Measurements from ENCODE around the gene TRPC3.

Gene TRPC3

DNA sequence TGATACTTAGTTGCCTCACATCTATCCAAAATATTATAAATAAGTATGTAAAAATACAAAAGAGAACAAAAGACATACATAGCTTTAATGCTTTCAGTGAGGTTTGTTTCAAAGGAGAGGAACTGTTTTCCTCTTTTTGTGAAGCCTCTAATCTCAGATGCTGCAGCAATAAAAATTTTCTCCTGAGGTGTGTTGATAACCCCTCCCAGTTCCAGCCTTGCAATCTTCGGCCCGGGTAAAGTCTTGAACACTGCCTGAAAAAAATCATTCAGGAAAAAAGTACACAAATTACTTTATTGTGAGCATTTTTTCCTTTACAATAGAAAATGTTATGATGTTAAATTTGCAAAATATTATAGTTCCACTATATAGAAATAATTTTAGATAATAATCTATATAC lies 90.4 kb downstream of the TRPC3 start:
- H3K27me3 ChIP-seq (ENCODE audit: insufficient read depth, poor library complexity, severe bottlenecking) = no peaks in the 10 kb centered on the region
- DNase-seq (ENCODE audit: low read depth in 1 of 2, low spot score in 1 of 2) = no peak
- H3K27ac ChIP-seq (replicated peaks) = no peak overlapping the region
- no peak for TF ChIP-seq GABPA (IDR thresholded peaks at IDR 0.05; ENCODE audit: low read depth)
- TF ChIP-seq, protein P1, sequence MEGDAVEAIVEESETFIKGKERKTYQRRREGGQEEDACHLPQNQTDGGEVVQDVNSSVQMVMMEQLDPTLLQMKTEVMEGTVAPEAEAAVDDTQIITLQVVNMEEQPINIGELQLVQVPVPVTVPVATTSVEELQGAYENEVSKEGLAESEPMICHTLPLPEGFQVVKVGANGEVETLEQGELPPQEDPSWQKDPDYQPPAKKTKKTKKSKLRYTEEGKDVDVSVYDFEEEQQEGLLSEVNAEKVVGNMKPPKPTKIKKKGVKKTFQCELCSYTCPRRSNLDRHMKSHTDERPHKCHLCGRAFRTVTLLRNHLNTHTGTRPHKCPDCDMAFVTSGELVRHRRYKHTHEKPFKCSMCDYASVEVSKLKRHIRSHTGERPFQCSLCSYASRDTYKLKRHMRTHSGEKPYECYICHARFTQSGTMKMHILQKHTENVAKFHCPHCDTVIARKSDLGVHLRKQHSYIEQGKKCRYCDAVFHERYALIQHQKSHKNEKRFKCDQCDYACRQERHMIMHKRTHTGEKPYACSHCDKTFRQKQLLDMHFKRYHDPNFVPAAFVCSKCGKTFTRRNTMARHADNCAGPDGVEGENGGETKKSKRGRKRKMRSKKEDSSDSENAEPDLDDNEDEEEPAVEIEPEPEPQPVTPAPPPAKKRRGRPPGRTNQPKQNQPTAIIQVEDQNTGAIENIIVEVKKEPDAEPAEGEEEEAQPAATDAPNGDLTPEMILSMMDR (IDR thresholded peaks at IDR 0.05; ENCODE audit: insufficient read depth, low read length) = no peak
- no peak for TF ChIP-seq SPI1 (IDR thresholded peaks at IDR 0.05; ENCODE audit: borderline replicate concordance, low read depth)
- TF ChIP-seq, protein P2, sequence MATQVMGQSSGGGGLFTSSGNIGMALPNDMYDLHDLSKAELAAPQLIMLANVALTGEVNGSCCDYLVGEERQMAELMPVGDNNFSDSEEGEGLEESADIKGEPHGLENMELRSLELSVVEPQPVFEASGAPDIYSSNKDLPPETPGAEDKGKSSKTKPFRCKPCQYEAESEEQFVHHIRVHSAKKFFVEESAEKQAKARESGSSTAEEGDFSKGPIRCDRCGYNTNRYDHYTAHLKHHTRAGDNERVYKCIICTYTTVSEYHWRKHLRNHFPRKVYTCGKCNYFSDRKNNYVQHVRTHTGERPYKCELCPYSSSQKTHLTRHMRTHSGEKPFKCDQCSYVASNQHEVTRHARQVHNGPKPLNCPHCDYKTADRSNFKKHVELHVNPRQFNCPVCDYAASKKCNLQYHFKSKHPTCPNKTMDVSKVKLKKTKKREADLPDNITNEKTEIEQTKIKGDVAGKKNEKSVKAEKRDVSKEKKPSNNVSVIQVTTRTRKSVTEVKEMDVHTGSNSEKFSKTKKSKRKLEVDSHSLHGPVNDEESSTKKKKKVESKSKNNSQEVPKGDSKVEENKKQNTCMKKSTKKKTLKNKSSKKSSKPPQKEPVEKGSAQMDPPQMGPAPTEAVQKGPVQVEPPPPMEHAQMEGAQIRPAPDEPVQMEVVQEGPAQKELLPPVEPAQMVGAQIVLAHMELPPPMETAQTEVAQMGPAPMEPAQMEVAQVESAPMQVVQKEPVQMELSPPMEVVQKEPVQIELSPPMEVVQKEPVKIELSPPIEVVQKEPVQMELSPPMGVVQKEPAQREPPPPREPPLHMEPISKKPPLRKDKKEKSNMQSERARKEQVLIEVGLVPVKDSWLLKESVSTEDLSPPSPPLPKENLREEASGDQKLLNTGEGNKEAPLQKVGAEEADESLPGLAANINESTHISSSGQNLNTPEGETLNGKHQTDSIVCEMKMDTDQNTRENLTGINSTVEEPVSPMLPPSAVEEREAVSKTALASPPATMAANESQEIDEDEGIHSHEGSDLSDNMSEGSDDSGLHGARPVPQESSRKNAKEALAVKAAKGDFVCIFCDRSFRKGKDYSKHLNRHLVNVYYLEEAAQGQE (IDR thresholded peaks at IDR 0.05; ENCODE audit: insufficient replicate concordance, low read depth) = no peak
- no peak for TF ChIP-seq POLR2AphosphoS5 (IDR thresholded peaks at IDR 0.05; ENCODE audit: low read depth)
- no peak overlapping the region for H3K4me3 ChIP-seq (replicated peaks; ENCODE audit: insufficient read depth, low read length)

- DNase-seq (ENCODE audit: low read depth in 1 of 2, low spot score in 1 of 2) = no peak
These were observed 91.7 kb downstream of the TRPC3 start for GRCh38 chr4:121860121-121860520.

GRCh38 chr4:121851354-121851753 lies 100.5 kb downstream of the TRPC3 start:
- Histone ChIP-seq H3K4me3 (replicated peaks; ENCODE audit: insufficient read depth, low read length) (no peak overlapping the region), H3K27me3 (ENCODE audit: insufficient read depth, poor library complexity, severe bottlenecking) (no peaks in the 10 kb centered on the region), H3K27ac (replicated peaks) (no peak overlapping the region)
- no peak for DNase-seq (ENCODE audit: low read depth in 1 of 2, low spot score in 1 of 2)
- TF ChIP-seq GABPA (IDR thresholded peaks at IDR 0.05; ENCODE audit: low read depth) (no peak), POLR2AphosphoS5 (IDR thresholded peaks at IDR 0.05; ENCODE audit: low read depth) (no peak)

More at GRCh38 chr4:121860121-121860520, 91.7 kb downstream of the TRPC3 start:
- H3K4me3 ChIP-seq (replicated peaks; ENCODE audit: insufficient read depth, low read length) = no peak overlapping the region
- TF ChIP-seq, protein P1 (IDR thresholded peaks at IDR 0.05; ENCODE audit: insufficient read depth, low read length) = no peak
- no peak for TF ChIP-seq GABPA (IDR thresholded peaks at IDR 0.05; ENCODE audit: low read depth)
- TF ChIP-seq POLR2AphosphoS5 (IDR thresholded peaks at IDR 0.05; ENCODE audit: low read depth) = no peak
- TF ChIP-seq, protein P2 (IDR thresholded peaks at IDR 0.05; ENCODE audit: insufficient replicate concordance, low read depth) = no peak
- no peak for TF ChIP-seq SPI1 (IDR thresholded peaks at IDR 0.05; ENCODE audit: borderline replicate concordance, low read depth)
- H3K27ac ChIP-seq (replicated peaks) = no peak overlapping the region
- no peaks in the 10 kb centered on the region for H3K27me3 ChIP-seq (ENCODE audit: insufficient read depth, poor library complexity, severe bottlenecking)

DNA sequence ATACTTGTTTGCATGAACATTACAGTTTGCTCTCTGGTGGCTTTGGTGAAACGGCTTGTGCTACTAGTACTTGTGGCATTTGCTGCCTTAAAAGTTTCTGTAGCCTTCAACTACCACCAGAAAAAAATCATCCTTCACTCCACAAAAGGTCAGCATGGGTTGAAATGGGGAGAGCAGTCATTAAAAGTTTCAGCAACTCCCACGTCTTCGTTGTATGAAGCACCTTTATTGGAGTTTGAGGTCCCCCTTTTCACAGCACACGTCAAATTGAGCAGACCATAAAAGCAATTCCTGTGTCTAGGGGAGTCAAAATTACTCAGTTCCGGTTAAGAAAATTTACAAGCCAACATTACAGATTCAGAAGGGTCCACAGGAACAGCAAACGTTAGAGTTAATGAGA lies 105.2 kb downstream of the TRPC3 start:
- H3K4me3 ChIP-seq (replicated peaks; ENCODE audit: insufficient read depth, low read length) = no peak overlapping the region
- TF ChIP-seq SPI1 (IDR thresholded peaks at IDR 0.05; ENCODE audit: borderline replicate concordance, low read depth) = no peak
- no peak for TF ChIP-seq GABPA (IDR thresholded peaks at IDR 0.05; ENCODE audit: low read depth)
- TF ChIP-seq, protein P2 (IDR thresholded peaks at IDR 0.05; ENCODE audit: insufficient replicate concordance, low read depth) = no peak
- TF ChIP-seq, protein P1 (IDR thresholded peaks at IDR 0.05; ENCODE audit: insufficient read depth, low read length) = no peak
- no peak for TF ChIP-seq POLR2AphosphoS5 (IDR thresholded peaks at IDR 0.05; ENCODE audit: low read depth)
- no peak overlapping the region for H3K27ac ChIP-seq (replicated peaks)
- DNase-seq (ENCODE audit: low read depth in 1 of 2, low spot score in 1 of 2) = no peak
- H3K27me3 ChIP-seq (ENCODE audit: insufficient read depth, poor library complexity, severe bottlenecking) = no peaks in the 10 kb centered on the region

All from HL-60 (cell line).